H1 (cell line): ENCODE results near the gene APOL3.
"Not testable (repeated sequence)": the region's sequence is repeated elsewhere in the genome, so short reads cannot be mapped to it uniquely, and the experiment has no call there.

ENCODE experiments used
- EZH2 ChIP-seq: fragments of 200-600 bp; sonication (generic); IDR thresholded peaks from 2 replicates; pipeline ENCODE4 v1.7.1; 2012; ENCODE audit warnings: low read depth, mild to moderate bottlenecking, moderate library complexity, low read length, inconsistent platforms; ENCODE audit not compliant: severe bottlenecking
- KDM4A ChIP-seq: IDR thresholded peaks from one replicate; pipeline ENCODE4 v1.7.1; 2012; ENCODE audit warnings: low read depth, mild to moderate bottlenecking, moderate library complexity, low read length, inconsistent platforms; ENCODE audit not compliant: severe bottlenecking
- POLR2AphosphoS5 ChIP-seq: IDR thresholded peaks from 2 replicates; pipeline ENCODE4 v1.6.1; 2011; ENCODE audit warnings: low read depth, low read length
- RAD21 ChIP-seq, 2 experiments: IDR thresholded peaks in 1 of 2; conservative IDR thresholded peaks in 1 of 2; 2 replicates each; pipeline ENCODE4 v1.6.1; 2011; ENCODE audit warnings: low read depth in 2 of 2, low read length in 2 of 2, improper control_type of control experiment in 1 of 2, inconsistent platforms in 1 of 2, mild to moderate bottlenecking in 1 of 2, moderate library complexity in 1 of 2
- TF ChIP-seq, protein P1 (sequence below), 3 experiments: IDR thresholded peaks; 1 replicate in 2 of 3; 2 replicates in 1 of 3; pipeline versions ENCODE4 v1.5.1 to v1.6.1; 2011; ENCODE audit warnings: low read length in 3 of 3, mild to moderate bottlenecking in 3 of 3, inconsistent platforms in 2 of 3, low read depth in 1 of 3, moderate library complexity in 1 of 3; ENCODE audit not compliant: insufficient read depth in 1 of 3; ENCODE audit errors: control extremely low read depth in 1 of 3

DNA sequence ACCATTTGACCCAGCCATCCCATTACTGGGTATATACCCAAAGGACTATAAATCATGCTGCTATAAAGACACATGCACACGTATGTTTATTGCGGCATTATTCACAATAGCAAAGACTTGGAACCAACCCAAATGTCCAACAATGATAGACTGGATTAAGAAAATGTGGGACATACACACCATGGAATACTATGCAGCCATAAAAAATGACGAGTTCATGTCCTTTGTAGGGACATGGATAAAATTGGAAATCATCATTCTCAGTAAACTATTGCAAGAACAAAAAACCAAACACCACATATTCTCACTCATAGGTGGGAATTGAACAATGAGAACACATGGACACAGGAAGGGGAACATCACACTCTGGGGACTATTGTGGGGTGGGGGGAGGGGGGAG, 69.8 kb downstream of the APOL3 start:
- TF ChIP-seq, protein P1, sequence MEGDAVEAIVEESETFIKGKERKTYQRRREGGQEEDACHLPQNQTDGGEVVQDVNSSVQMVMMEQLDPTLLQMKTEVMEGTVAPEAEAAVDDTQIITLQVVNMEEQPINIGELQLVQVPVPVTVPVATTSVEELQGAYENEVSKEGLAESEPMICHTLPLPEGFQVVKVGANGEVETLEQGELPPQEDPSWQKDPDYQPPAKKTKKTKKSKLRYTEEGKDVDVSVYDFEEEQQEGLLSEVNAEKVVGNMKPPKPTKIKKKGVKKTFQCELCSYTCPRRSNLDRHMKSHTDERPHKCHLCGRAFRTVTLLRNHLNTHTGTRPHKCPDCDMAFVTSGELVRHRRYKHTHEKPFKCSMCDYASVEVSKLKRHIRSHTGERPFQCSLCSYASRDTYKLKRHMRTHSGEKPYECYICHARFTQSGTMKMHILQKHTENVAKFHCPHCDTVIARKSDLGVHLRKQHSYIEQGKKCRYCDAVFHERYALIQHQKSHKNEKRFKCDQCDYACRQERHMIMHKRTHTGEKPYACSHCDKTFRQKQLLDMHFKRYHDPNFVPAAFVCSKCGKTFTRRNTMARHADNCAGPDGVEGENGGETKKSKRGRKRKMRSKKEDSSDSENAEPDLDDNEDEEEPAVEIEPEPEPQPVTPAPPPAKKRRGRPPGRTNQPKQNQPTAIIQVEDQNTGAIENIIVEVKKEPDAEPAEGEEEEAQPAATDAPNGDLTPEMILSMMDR (IDR thresholded peaks at IDR 0.05; ENCODE audit: control extremely low read depth in 1 of 3, insufficient read depth in 1 of 3, low read depth in 1 of 3, low read length in 3 of 3) = not testable (repeated sequence)
- not testable (repeated sequence) for TF ChIP-seq RAD21 (IDR thresholded peaks at IDR 0.05 in 1 of 2, conservative IDR thresholded peaks at IDR 0.05 in 1 of 2; ENCODE audit: low read depth in 2 of 2, low read length in 2 of 2); POLR2AphosphoS5; EZH2; KDM4A
